HG03066 (cell line): ENCODE results near the gene TACC2.
"Not testable (repeated sequence)": the region's sequence is repeated elsewhere in the genome, so short reads cannot be mapped to it uniquely, and the experiment has no call there.

Experiments used
- ATAC-seq: cut with Tn5 transposase; IDR thresholded peaks from one replicate; pipeline ENCODE4 v1.9.1; 2021; ENCODE audit warnings: low read depth; ENCODE audit not compliant: unreplicated experiment

TACC2 gene

GRCh38 chr10:122021379-122021778 lies 32.4 kb downstream of the TACC2 start:
- ATAC-seq = no peak

- ATAC-seq = no peak
These were observed 32.9 kb downstream of the TACC2 start for GRCh38 chr10:122021828-122022227.

GRCh38 chr10:122022276-122022675 lies 33.3 kb downstream of the TACC2 start:
- ATAC-seq = no peak

DNA sequence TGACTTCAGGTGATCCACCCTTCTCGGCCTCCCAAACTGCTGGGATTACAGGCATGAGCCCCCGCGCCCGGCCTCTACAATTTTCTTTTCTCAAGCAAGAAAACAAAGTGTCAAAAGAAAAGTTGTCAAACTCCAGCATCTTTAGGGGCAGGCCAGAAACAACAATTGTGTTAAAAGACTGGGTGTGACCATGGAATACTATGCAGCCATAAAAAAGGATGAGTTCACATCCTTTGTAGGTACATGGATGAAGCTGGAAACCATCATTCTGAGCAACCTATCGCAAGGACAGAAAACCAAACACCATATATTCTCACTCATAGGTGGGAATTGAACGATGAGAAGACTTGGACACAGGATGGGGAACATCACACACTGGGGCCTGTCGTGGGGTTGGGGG lies 34.3 kb downstream of the TACC2 start:
- ATAC-seq = not testable (repeated sequence)

- no peak for ATAC-seq
These were observed 40.7 kb downstream of the TACC2 start for GRCh38 chr10:122029499-122030199.

DNA sequence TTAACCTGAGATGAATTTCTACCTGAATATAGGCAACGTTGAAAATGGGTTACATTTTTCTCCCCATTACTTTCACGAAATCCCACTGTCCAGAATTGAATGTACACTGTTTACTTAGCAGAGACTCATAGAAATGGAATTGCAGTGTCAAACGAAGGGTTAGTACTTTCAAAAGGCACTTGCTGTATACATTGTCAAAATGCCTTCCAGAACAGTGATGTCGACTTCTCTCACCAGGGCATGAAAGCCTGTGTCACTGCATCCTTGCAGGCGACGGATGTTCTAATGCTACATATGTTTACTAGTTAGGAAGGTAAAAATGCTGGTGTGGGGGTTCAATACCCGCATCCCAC lies 41.2 kb downstream of the TACC2 start:
- no peak for ATAC-seq

GRCh38 chr10:122033224-122033926 lies 44.4 kb downstream of the TACC2 start:
- ATAC-seq = no peak

DNA sequence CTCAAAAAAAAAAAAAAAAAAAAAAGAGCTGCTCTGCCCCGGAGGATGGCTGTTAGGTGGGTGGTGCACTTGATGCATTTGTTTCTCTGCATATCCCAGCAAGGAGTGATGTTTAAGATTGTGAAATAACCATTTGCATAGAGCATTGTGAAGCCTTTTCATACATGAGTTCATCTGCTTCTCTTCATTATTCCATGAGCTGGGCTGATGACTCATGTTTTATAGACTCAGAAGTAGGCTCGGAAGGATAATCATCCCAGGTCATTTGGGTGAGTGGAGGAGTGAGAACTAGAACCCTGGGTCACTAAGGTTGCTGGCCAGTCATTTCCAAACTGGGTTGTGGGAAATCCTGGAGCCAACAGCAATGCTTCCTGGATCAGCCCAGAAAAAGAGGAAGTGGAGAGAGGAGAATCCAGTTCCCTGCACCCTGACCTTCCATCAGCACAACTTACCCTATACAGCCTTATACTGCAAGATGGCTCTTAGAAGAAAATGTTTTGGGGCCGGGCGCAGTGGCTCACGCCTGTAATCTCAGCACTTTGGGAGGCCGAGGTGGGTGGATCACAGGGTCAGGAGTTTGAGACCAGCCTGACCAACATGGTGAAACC lies 45.3 kb downstream of the TACC2 start:
- no peak for ATAC-seq

- ATAC-seq = no peak
These were observed 51.8 kb downstream of the TACC2 start for GRCh38 chr10:122040786-122041185.

GRCh38 chr10:122042836-122043235 lies 53.9 kb downstream of the TACC2 start:
- ATAC-seq = no peak

DNA sequence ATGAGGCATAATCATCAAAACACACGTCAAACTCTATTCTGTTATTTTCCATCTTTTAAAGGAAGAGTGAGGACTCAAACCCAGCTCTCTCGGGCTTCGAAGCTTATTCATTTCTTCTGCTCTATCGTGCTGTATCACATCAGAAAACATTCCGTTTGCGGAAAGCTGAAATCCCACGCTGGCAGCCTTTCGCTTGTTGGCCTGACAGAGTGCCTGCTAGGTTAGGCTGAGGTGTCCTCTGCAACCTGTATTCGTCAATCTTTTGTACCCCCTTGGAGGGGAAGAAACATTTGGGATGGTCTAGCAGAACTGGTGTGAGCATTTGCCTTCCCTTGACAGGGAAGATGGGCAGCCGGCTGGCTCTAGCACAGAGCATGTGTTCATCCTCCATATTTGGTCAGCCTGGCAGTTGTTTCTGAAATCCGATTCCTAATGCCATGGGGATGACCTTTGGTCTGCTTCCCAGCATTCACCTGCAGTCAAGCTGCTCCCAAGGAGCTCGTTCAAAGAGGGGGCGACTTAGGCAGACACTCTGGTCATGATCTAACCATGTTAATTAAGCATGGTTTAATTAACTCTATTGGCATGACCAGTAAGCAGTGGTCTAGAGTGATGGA lies 55.2 kb downstream of the TACC2 start:
- no peak for ATAC-seq

DNA sequence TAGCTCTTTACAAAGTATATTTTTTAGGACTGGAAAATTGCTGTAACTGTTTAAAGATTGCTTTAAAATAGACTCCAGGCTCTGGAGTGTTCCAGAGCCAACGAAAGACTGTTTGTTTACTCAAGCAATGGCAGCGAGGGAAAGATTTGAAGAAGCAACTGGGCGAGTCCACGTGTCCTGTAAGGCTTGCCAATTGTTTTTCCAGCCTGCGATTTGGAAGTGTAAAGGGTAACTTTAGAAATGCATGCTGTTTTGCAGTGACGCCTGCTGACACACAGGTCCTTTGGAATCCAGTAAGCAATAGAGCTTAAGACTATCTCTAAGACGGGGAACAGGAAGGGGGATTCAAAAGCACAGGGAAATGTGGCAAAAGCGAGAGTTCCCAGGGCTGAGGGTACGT lies 55.8 kb downstream of the TACC2 start:
- ATAC-seq = no peak

DNA sequence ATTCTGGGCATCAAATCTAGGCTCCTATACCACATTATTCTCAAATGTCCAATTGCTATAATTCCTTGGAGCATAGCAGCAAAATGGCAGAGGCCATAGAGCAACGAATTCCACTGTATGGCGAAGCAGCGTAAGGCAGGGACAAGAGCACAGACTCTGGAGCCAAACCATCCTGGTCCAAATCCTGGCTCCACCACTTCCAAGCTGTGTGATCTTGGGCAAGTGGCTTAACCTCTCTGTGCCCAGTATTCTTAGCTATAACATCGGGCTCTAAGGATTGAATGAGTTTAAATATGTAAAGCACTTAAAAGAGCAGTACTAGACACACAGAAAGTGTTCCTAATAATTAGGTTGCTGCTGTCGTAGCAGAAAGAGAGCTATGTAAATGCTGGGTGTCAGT lies 56.2 kb downstream of the TACC2 start:
- ATAC-seq = no peak

GRCh38 chr10:122047560-122047959 lies 58.6 kb downstream of the TACC2 start:
- no peak for ATAC-seq

- no peak for ATAC-seq
These were observed 60.1 kb downstream of the TACC2 start for GRCh38 chr10:122049076-122049475.

GRCh38 chr10:122050311-122050710 lies 61.3 kb downstream of the TACC2 start:
- no peak for ATAC-seq

GRCh38 chr10:122050811-122051210 lies 61.8 kb downstream of the TACC2 start:
- no peak for ATAC-seq

DNA sequence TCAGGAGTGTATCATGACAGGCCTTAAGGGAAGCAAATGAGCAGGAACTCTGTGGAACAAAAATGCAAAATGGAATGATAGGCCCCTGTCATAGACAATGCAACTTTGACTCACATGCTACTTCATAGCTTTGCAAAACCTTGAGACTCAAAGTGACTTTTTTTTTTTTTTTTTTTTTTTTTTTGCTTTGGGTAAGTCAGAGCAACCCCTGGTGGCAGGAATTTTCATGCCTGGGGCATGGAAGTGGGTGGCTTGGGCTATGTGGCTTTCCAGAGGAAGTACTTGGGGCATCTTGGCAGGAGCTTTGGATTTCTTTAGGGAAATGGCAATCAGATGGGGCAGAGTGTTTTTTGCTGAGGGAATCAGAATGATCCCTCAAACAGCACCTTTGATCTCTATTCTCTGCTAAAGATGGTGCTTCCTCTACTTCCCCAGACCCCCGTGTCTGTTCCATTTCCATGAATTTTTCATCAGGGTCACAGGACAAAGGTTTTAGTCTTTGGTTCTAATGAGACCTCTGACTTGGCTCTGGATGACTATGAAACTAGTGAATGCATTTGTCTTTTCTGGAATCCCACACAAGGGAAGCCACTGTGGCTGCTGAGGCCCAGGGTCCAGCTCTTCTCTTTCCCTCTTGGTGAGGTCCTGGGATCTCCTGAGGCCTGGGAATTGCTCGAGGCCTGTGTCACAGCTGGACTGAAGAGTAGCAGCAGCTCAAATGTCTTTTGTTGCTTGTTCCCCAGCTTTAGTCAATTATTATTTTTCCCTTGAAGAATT lies 62.8 kb downstream of the TACC2 start:
- no peak for ATAC-seq

DNA sequence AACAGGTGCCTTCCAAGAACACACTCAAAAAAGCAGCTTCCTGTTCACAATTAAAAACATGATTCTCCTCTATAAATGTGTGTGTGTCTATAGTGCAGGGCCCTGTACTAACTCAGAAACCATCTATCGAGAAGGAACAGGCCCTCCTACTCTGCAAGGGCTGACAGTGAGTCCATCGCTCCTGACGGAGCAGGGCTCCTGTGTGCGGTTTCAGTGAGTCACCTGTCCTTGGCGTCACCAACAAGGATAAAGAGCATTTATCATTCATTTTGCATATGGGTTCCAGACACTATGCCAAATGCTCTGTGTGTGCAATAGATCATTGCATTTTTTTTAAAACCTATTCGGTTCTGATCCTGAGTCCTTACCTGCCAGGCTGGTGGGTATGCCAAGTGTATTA lies 63.7 kb downstream of the TACC2 start:
- no peak for ATAC-seq

- no peak for ATAC-seq
These were observed 64.4 kb downstream of the TACC2 start for GRCh38 chr10:122053314-122053713.
